Prostate gland (tissue), 2 donors: ENCODE results near the gene ABCC8. TPM values are rescaled to one million over a fixed set of nuclear protein-coding genes. Genes with fewer than 3 reads are reported as not detected.
"Not testable (repeated sequence)": the region's sequence is repeated elsewhere in the genome, so short reads cannot be mapped to it uniquely, and the experiment has no call there.

Experiments
- DNase-seq: peaks from one replicate; pipeline ENCODE4 v3.0.0-alpha.2; 2019; ENCODE audit warnings: low spot score
- H3K27ac ChIP-seq, 2 donors: fragments of 200-600 bp; sonication (generic); 2 replicates each; pipeline ENCODE4 v1.5.1; 2017 to 2019
- H3K27me3 ChIP-seq: fragments of 200-600 bp; sonication (generic); replicated peaks from 2 replicates; pipeline ENCODE4 v1.5.1; 2019; ENCODE audit not compliant: insufficient read depth
- H3K36me3 ChIP-seq, 2 donors: fragments of 200-600 bp; sonication (generic); 1 replicate in 1 of 2; 2 replicates in 1 of 2; pipeline versions ENCODE4 v1.5.1 to v1.8.1; 2017 to 2019
- H3K4me1 ChIP-seq: fragments of 200-600 bp; sonication (generic); replicated peaks from 2 replicates; pipeline ENCODE4 v1.5.1; 2019
- H3K4me3 ChIP-seq, 2 donors: fragments of 200-600 bp; sonication (generic); 2 replicates each; pipeline ENCODE4 v1.5.1; 2017 to 2019
- H3K9me3 ChIP-seq: fragments of 200-600 bp; sonication (generic); 2 replicates; pipeline ENCODE4 v1.5.1; 2017
- CTCF ChIP-seq, 4 experiments: fragments of 200-600 bp in 2 of 4; fragments of 450-650 bp in 2 of 4; sonication (generic) in 2 of 4; IDR thresholded peaks; 1 replicate in 3 of 4; 2 replicates in 1 of 4; pipeline ENCODE4 v1.5.1; 2016 to 2019; ENCODE audit warnings: antibody characterized with exemption in 4 of 4, mild to moderate bottlenecking in 2 of 4, moderate library complexity in 2 of 4
- POLR2A ChIP-seq: fragments of 450-650 bp; IDR thresholded peaks from one replicate; pipeline ENCODE4 v1.6.1; 2016; ENCODE audit warnings: antibody characterized with exemption, mild to moderate bottlenecking
- POLR2AphosphoS5 ChIP-seq: sonication (generic); formaldehyde crosslinking; IDR thresholded peaks from one replicate; pipeline ENCODE4 v1.6.1; 2017; ENCODE audit warnings: antibody characterized with exemption
- WGBS: methylation state at CpG from one replicate; pipeline ENCODE4 v1.1.5; 2018; 5-methylcytosine and 5-hydroxymethylcytosine counted together
- intact Hi-C: fragments of 100-400 bp; cut with DNase I; formaldehyde crosslinking; loops from one replicate; pipeline ENCODE4 v1.14.2; 2022
- total RNA-seq, 2 donors: library from RNA; depleted of rRNA; stranded (reverse); fragments of >200 nt; gene quantifications; one replicate each; pipeline ENCODE4 v1.1.0, GENCODE V29; 2016

ABCC8 gene
- total RNA-seq, 2 donors from 2014 or later = 5.7 to 10.2 TPM

DNA sequence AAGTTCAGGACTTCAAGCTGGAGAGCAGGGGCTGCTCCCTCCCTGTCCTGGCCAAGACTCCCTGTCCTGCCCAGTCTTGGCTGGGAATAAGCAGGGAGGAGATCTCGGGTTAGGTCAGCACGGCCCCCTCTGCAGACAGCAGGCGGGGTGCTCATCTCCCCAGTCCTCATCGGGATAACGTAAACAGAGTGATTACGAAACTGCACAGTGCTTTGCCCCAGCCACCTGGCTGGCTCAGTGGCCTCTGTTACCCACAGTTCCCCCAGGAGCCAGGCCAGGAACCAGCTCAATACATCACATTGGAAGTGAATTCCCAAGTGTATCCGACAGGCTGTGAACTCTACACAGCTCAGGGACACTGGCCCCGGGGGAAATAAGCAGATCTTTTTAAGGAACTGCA lies 45.5 kb downstream of the ABCC8 start:
- no peak for TF ChIP-seq POLR2AphosphoS5
- intact Hi-C loops = no loop called here
- H3K9me3 ChIP-seq = no peaks in the 10 kb centered on the region
- WGBS = 47% methylated on average over 8 of the region's 8 CpGs
- no peaks in the 10 kb centered on the region for H3K27me3 ChIP-seq
- no peak for DNase-seq
- no peak overlapping the region for H3K27ac ChIP-seq
- no peaks in the 10 kb centered on the region for H3K36me3 ChIP-seq
- no peak overlapping the region for H3K4me3 ChIP-seq
- no peaks in the 10 kb centered on the region for H3K4me1 ChIP-seq

DNA sequence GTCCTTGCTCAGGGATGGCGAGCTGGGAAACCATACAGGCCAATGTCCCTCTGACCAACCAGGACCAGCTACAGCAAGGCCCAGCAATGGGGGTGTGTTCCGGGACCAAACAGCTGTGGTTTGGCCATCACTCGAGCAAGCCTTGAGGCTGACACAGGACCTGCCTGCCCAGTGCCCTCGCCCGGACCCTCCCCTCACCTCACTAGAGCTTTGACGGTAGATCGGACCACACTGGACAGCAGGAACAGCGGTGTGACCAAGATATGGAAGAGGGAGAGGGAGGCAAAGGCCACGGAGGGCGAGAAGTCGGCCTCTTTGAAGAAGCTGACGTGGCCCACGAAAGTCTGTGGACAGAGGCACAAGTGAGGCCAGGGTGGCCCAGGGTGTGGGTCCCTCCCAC lies 46.0 kb downstream of the ABCC8 start:
- 89% methylated on average over 13 of the region's 13 CpGs for WGBS
- H3K4me1 ChIP-seq = no peaks in the 10 kb centered on the region
- H3K36me3 ChIP-seq = no peaks in the 10 kb centered on the region
- no peak for DNase-seq
- H3K27me3 ChIP-seq = no peaks in the 10 kb centered on the region
- H3K9me3 ChIP-seq = no peaks in the 10 kb centered on the region
- TF ChIP-seq POLR2A (no peak), CTCF (IDR thresholded peaks at IDR 0.05) (no peak), POLR2AphosphoS5 (no peak)
- H3K4me3 ChIP-seq = no peak overlapping the region
- intact Hi-C loops = no loop called here
- no peak overlapping the region for H3K27ac ChIP-seq

- Histone ChIP-seq H3K27me3 (no peaks in the 10 kb centered on the region), H3K4me1 (no peaks in the 10 kb centered on the region), H3K9me3 (no peaks in the 10 kb centered on the region), H3K27ac (no peak overlapping the region), H3K4me3 (no peak overlapping the region), H3K36me3 (no peaks in the 10 kb centered on the region)
- intact Hi-C loops = no loop called here
- 65% methylated on average over 3 of the region's 3 CpGs for WGBS
- no peak for DNase-seq
- no peak for TF ChIP-seq CTCF (IDR thresholded peaks at IDR 0.05)
- TF ChIP-seq POLR2A = no peak
- TF ChIP-seq POLR2AphosphoS5 = no peak
These were observed 47.7 kb downstream of the ABCC8 start for GRCh38 chr11:17428925-17429324.

DNA sequence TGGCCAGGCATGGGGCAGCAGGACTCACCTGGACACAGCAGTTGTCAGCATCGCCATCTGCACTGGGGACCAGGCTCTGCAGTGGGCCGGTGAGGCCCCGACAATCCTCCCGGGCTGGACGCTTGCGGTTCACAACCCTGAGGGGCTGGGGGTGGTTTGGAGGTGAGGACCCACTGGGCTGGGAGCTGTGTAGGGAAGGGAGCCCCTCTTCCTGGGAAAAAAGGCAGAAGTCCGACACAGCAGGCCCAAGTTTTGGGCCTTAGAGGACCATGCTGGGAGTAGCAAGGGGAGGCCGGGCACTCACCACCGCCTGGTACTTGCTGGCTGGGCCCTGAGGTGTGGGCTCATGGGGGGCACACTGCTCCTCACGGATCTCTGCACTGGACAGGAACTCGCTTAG lies 48.4 kb downstream of the ABCC8 start:
- TF ChIP-seq POLR2A (no peak), CTCF (IDR thresholded peaks at IDR 0.05) (no peak), POLR2AphosphoS5 (no peak)
- DNase-seq = no peak
- H3K27ac ChIP-seq = no peak overlapping the region
- H3K9me3 ChIP-seq = no peaks in the 10 kb centered on the region
- no peaks in the 10 kb centered on the region for H3K27me3 ChIP-seq
- intact Hi-C loops = no loop called here
- no peaks in the 10 kb centered on the region for H3K36me3 ChIP-seq
- H3K4me3 ChIP-seq = no peak overlapping the region
- H3K4me1 ChIP-seq = no peaks in the 10 kb centered on the region
- 96% methylated on average over 11 of the region's 11 CpGs for WGBS

DNA sequence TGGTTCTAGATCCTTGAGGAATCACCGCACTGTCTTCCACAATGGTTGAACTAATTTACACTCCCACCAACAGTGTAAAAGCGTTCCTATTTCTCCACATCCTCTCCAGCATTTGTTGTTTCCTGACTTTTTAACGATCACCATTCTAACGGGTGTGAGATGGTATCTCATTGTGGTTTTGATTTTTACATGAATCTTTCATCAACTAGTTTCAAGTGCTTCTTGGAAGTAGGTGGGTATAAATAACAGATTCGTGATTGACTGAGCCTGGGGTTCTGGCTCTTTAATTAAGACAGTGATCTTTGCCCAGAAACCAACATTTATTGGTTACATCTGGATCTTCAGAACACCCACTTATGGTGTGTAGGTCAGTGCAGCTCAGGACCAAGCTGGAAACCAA lies 50.4 kb downstream of the ABCC8 start:
- not testable (repeated sequence) for DNase-seq, H3K27ac ChIP-seq, H3K36me3 ChIP-seq

GRCh38 chr11:17423533-17424310 lies 52.9 kb downstream of the ABCC8 start:
- intact Hi-C loops = no loop called here
- TF ChIP-seq POLR2A = no peak
- no peak for TF ChIP-seq CTCF (IDR thresholded peaks at IDR 0.05)
- no peak for TF ChIP-seq POLR2AphosphoS5
- H3K9me3 ChIP-seq = no peaks in the 10 kb centered on the region
- H3K4me3 ChIP-seq = no peak overlapping the region
- DNase-seq = no peak
- H3K27ac ChIP-seq = no peak overlapping the region
- no peaks in the 10 kb centered on the region for H3K4me1 ChIP-seq
- H3K27me3 ChIP-seq = no peaks in the 10 kb centered on the region
- no peaks in the 10 kb centered on the region for H3K36me3 ChIP-seq
- 65% methylated on average over 11 of the region's 11 CpGs for WGBS

More for the DNA sequence above, 50.4 kb downstream of the ABCC8 start:
- intact Hi-C loops, H3K4me3 ChIP-seq, H3K4me1 ChIP-seq, H3K27me3 ChIP-seq, H3K9me3 ChIP-seq: not testable (repeated sequence)
- WGBS = 40% methylated on average over 5 of the region's 5 CpGs
